Measurements from ENCODE around the gene CYFIP2.

DNA sequence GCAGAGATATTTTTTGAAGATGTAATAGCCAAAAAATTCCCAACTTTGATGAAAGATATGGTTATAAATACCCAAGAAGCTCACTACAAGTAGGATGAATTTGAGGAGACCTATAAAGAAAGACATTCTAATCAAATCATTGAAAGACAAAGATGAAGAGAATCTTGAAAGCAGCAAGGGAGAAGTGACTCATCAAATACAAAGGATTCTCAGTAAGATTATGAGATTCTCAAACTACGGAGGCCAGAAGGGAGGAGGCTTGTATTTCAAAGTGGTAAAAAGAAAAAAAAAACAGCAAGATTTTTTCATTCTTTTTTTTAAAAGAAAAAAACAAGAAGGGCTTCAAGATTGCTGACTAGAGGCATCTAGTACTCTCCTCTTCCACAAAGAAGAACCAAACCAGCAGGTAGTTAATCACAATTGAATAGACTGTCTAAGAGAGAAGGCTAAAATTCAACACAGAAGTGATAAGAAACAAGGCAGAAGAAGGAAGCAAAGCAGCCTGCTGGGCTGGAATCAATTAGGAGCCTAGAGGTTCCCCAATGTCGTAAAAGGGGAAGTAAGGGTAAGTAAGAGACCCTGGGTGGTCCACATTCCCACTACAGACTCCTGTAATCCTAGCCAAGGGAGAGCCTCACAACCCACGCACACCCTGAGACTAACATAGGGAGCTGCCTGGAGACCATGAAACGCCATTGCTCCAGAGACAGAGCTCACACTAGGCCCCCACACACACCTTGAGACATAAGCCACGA is 135.0 kb downstream of the CYFIP2 start:
- TF ChIP-seq, protein P1, sequence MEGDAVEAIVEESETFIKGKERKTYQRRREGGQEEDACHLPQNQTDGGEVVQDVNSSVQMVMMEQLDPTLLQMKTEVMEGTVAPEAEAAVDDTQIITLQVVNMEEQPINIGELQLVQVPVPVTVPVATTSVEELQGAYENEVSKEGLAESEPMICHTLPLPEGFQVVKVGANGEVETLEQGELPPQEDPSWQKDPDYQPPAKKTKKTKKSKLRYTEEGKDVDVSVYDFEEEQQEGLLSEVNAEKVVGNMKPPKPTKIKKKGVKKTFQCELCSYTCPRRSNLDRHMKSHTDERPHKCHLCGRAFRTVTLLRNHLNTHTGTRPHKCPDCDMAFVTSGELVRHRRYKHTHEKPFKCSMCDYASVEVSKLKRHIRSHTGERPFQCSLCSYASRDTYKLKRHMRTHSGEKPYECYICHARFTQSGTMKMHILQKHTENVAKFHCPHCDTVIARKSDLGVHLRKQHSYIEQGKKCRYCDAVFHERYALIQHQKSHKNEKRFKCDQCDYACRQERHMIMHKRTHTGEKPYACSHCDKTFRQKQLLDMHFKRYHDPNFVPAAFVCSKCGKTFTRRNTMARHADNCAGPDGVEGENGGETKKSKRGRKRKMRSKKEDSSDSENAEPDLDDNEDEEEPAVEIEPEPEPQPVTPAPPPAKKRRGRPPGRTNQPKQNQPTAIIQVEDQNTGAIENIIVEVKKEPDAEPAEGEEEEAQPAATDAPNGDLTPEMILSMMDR (conservative IDR thresholded peaks at IDR 0.05 in 1 of 2, IDR thresholded peaks at IDR 0.05 in 1 of 2; ENCODE audit: low read depth in 1 of 2, low read length in 2 of 2), result no peak
- TF ChIP-seq EZH2 (IDR thresholded peaks at IDR 0.05; ENCODE audit: low read length, missing control alignments), result no peak

Data from fibroblast of lung (primary cell).